HG02885 (cell line): ENCODE measurements around the gene CCNL2.
"Not testable (repeated sequence)": the region's sequence is repeated elsewhere in the genome, so short reads cannot be mapped to it uniquely, and the experiment has no call there.

Source experiments
- ATAC-seq: cut with Tn5 transposase; IDR thresholded peaks from one replicate; pipeline ENCODE4 v1.9.1; 2021; ENCODE audit warnings: mild to moderate bottlenecking; ENCODE audit not compliant: unreplicated experiment, poor library complexity

CCNL2 gene

GRCh38 chr1:1377540-1378205 is 21.5 kb downstream of the CCNL2 start:
- ATAC-seq, result no peak

GRCh38 chr1:1376551-1377226 is 22.4 kb downstream of the CCNL2 start:
- ATAC-seq, result no peak

- peak; percentile 86 for ATAC-seq
These were observed 24.0 kb downstream of the CCNL2 start, which contains the start of gene AURKAIP1 for GRCh38 chr1:1374929-1375662. AURKAIP1 (minus strand) TSS chr1:1375207; CDS start chr1:1374756, 451 bp downstream.

- ATAC-seq, result peak; percentile 2
These were observed 24.6 kb downstream of the CCNL2 start for GRCh38 chr1:1374589-1374928.

- no peak for ATAC-seq
These were observed 25.1 kb downstream of the CCNL2 start for GRCh38 chr1:1373815-1374588.

- no peak for ATAC-seq
These were observed 25.9 kb downstream of the CCNL2 start for GRCh38 chr1:1373051-1373814.

- no peak for ATAC-seq
These were observed 27.1 kb downstream of the CCNL2 start for GRCh38 chr1:1371746-1372711.

GRCh38 chr1:1371364-1371745 is 27.8 kb downstream of the CCNL2 start:
- no peak for ATAC-seq

GRCh38 chr1:1370771-1371300 is 28.3 kb downstream of the CCNL2 start:
- no peak for ATAC-seq

GRCh38 chr1:1370094-1370493 is 29.0 kb downstream of the CCNL2 start:
- not testable (repeated sequence) for ATAC-seq

- no peak for ATAC-seq
These were observed 31.8 kb downstream of the CCNL2 start for GRCh38 chr1:1367315-1367714.

GRCh38 chr1:1366699-1367066 is 32.5 kb downstream of the CCNL2 start:
- no peak for ATAC-seq

- no peak for ATAC-seq
These were observed 33.0 kb downstream of the CCNL2 start for GRCh38 chr1:1365875-1366698.

GRCh38 chr1:1364266-1364665 is 34.9 kb downstream of the CCNL2 start:
- ATAC-seq, result no peak

GRCh38 chr1:1361982-1362423 is 37.1 kb downstream of the CCNL2 start:
- ATAC-seq, result no peak

- no peak for ATAC-seq
These were observed 37.7 kb downstream of the CCNL2 start for GRCh38 chr1:1361233-1361981.
